HepG2 (cell line): ENCODE results near the gene SFXN2. TPM values are rescaled to one million over a fixed set of nuclear protein-coding genes. Genes with fewer than 3 reads are reported as not detected.

ENCODE experiments used
- ASH2L ChIP-seq: fragments of 300-600, 200-600 bp; sonication (generic); IDR thresholded peaks from 2 replicates; pipeline ENCODE4 v1.7.0; 2017; ENCODE audit warnings: low read depth, mild to moderate bottlenecking, moderate library complexity, mixed read lengths, low read length; ENCODE audit not compliant: insufficient read length
- ELF4 ChIP-seq: sonication (generic); formaldehyde crosslinking; IDR thresholded peaks from 2 replicates; pipeline ENCODE4 v1.5.0; 2020; ENCODE audit warnings: missing genetic modification reagents, mild to moderate bottlenecking, moderate library complexity, borderline replicate concordance
- GABPA ChIP-seq, 2 experiments: IDR thresholded peaks; 2 replicates each; pipeline ENCODE4 v1.6.1; 2011 to 2016; ENCODE audit warnings: low read depth in 2 of 2, low read length in 1 of 2, missing biosample characterization in 1 of 2, missing genetic modification characterization in 1 of 2
- GTF3A ChIP-seq: sonication (generic); formaldehyde crosslinking; conservative IDR thresholded peaks from 2 replicates; pipeline ENCODE4 v1.4.0; 2020; ENCODE audit warnings: mild to moderate bottlenecking, missing genetic modification reagents
- PBX2 ChIP-seq: IDR thresholded peaks from 2 replicates; pipeline ENCODE4 v1.6.1; 2016; ENCODE audit warnings: control low read depth
- PHF20 ChIP-seq: sonication (generic); formaldehyde crosslinking; IDR thresholded peaks from 2 replicates; pipeline ENCODE4 v1.5.0; 2020; ENCODE audit warnings: mild to moderate bottlenecking, missing genetic modification reagents
- SP1 ChIP-seq, 2 experiments: fragments of 450-650 bp in 1 of 2; sonication (generic) in 1 of 2; formaldehyde crosslinking in 1 of 2; IDR thresholded peaks; 2 replicates each; pipeline versions ENCODE4 v1.4.0 to v1.6.1; 2016 to 2020; ENCODE audit warnings: missing genetic modification reagents in 1 of 2
- ZNF24 ChIP-seq: fragments of 450-650 bp; IDR thresholded peaks from 2 replicates; pipeline ENCODE4 v1.6.1; 2017; ENCODE audit warnings: antibody characterized with exemption, mild to moderate bottlenecking
- polyA plus RNA-seq, 8 experiments: library from polyadenylated mRNA; depleted of rRNA in 3 of 8; stranded (reverse) in 7 of 8; unstranded in 1 of 8; fragments of >200 nt; fragmentation: Illumina TruSeq in 4 of 8; extraction: Trizol in 4 of 8; gene quantifications; 2 replicates each; pipeline versions ENCODE4 v1.2.1 to v1.2.3, GENCODE V29; 2011 to 2016; ENCODE audit warnings: low read depth in 4 of 8, missing spikeins in 1 of 8, mixed read lengths in 1 of 8; ENCODE audit not compliant: insufficient read depth in 1 of 8
- total RNA-seq, 5 experiments: library from RNA; depleted of rRNA; stranded (reverse); fragments of >200 nt; fragmentation: Illumina TruSeq; extraction: Trizol; gene quantifications; 2 replicates each; pipeline ENCODE4 v1.2.3, GENCODE V29; 2016; ENCODE audit warnings: low read depth in 1 of 5
- TF ChIP-seq, protein P1 (sequence below): sonication (generic); formaldehyde crosslinking; IDR thresholded peaks from 2 replicates; pipeline ENCODE4 v1.4.0; 2020; ENCODE audit warnings: missing genetic modification reagents, borderline replicate concordance
- TF ChIP-seq, protein P2 (sequence below): IDR thresholded peaks from 2 replicates; pipeline ENCODE4 v1.6.1; 2016
- TF ChIP-seq, protein P3 (sequence below), 2 experiments: sonication (generic) in 1 of 2; formaldehyde crosslinking in 1 of 2; IDR thresholded peaks; 2 replicates each; pipeline versions ENCODE4 v1.4.0 to v1.6.1; 2018 to 2020; ENCODE audit warnings: missing genetic modification reagents in 2 of 2, borderline replicate concordance in 1 of 2, low read depth in 1 of 2, mild to moderate bottlenecking in 1 of 2, missing biosample characterization in 1 of 2

SFXN2 gene
- total and polyA plus RNA-seq, 2 of the 13 experiments (the other 11 are each of a cell fraction or from before 2014, with no cell fraction given): 12.8 to 21.1 TPM

DNA sequence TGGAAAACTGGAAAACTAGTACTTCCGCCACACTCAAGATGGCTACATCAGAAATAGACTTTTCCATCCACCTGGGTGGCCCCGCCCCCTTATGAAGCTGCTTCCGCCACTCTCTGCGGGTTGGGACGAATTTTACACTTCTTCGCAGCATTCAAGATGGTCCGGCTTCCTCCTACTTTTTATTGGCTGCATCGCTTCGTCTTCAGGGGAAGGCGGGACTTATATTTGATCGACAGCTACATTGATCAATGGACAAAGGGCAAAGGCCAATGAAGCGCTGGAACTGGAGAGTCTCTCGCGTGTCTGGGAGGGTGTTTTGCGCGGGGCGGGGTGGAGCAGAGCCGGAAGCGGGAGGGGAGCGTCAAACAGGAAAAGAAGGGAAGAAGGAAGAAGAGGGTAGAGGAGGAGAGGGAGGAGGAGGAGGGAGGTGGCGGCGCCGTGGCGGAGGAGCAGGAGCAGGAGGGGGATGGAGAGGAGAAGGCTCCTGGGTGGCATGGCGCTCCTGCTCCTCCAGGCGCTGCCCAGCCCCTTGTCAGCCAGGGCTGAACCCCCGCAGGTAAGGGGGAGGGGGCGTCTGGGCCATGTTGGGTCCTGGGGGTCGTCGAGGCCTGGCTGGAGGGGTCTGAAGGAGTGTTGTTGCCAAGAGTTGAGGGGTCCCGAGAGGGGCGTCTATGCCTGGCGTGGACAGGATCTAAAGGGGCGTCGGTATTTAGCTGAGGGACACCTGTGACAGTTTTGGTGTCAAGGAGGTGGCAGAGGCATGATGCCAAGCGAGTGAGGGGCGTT lies 29.3 kb downstream of the SFXN2 start, which contains the start of gene WBP1L (continued):
- TF ChIP-seq, protein P1, sequence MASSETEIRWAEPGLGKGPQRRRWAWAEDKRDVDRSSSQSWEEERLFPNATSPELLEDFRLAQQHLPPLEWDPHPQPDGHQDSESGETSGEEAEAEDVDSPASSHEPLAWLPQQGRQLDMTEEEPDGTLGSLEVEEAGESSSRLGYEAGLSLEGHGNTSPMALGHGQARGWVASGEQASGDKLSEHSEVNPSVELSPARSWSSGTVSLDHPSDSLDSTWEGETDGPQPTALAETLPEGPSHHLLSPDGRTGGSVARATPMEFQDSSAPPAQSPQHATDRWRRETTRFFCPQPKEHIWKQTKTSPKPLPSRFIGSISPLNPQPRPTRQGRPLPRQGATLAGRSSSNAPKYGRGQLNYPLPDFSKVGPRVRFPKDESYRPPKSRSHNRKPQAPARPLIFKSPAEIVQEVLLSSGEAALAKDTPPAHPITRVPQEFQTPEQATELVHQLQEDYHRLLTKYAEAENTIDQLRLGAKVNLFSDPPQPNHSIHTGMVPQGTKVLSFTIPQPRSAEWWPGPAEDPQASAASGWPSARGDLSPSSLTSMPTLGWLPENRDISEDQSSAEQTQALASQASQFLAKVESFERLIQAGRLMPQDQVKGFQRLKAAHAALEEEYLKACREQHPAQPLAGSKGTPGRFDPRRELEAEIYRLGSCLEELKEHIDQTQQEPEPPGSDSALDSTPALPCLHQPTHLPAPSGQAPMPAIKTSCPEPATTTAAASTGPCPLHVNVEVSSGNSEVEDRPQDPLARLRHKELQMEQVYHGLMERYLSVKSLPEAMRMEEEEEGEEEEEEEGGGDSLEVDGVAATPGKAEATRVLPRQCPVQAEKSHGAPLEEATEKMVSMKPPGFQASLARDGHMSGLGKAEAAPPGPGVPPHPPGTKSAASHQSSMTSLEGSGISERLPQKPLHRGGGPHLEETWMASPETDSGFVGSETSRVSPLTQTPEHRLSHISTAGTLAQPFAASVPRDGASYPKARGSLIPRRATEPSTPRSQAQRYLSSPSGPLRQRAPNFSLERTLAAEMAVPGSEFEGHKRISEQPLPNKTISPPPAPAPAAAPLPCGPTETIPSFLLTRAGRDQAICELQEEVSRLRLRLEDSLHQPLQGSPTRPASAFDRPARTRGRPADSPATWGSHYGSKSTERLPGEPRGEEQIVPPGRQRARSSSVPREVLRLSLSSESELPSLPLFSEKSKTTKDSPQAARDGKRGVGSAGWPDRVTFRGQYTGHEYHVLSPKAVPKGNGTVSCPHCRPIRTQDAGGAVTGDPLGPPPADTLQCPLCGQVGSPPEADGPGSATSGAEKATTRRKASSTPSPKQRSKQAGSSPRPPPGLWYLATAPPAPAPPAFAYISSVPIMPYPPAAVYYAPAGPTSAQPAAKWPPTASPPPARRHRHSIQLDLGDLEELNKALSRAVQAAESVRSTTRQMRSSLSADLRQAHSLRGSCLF (CRISPR knock-in tag): no peak
- TF ChIP-seq ELF4 (CRISPR knock-in tag) (peak; percentile 100), PHF20 (CRISPR knock-in tag) (peak; percentile 91), ZNF24 (no peak), ASH2L (peak; percentile 36), GABPA (IDR thresholded peaks at IDR 0.05; ENCODE audit: low read depth, low read length) (peak; percentile 59), GABPA (CRISPR knock-in tag; IDR thresholded peaks at IDR 0.05; ENCODE audit: low read depth) (peak; percentile 93), SP1 (IDR thresholded peaks at IDR 0.05) (no peak), SP1 (CRISPR knock-in tag; IDR thresholded peaks at IDR 0.05) (peak; percentile 83), GTF3A (CRISPR knock-in tag) (no peak), PBX2 (CRISPR knock-in tag) (peak; percentile 97)
- TF ChIP-seq, protein P2, sequence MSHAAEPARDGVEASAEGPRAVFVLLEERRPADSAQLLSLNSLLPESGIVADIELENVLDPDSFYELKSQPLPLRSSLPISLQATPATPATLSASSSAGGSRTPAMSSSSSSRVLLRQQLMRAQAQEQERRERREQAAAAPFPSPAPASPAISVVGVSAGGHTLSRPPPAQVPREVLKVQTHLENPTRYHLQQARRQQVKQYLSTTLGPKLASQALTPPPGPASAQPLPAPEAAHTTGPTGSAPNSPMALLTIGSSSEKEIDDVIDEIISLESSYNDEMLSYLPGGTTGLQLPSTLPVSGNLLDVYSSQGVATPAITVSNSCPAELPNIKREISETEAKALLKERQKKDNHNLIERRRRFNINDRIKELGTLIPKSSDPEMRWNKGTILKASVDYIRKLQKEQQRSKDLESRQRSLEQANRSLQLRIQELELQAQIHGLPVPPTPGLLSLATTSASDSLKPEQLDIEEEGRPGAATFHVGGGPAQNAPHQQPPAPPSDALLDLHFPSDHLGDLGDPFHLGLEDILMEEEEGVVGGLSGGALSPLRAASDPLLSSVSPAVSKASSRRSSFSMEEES (CRISPR knock-in tag): peak; percentile 27; the same call in 1 of the 2 replicates
- TF ChIP-seq, protein P3, sequence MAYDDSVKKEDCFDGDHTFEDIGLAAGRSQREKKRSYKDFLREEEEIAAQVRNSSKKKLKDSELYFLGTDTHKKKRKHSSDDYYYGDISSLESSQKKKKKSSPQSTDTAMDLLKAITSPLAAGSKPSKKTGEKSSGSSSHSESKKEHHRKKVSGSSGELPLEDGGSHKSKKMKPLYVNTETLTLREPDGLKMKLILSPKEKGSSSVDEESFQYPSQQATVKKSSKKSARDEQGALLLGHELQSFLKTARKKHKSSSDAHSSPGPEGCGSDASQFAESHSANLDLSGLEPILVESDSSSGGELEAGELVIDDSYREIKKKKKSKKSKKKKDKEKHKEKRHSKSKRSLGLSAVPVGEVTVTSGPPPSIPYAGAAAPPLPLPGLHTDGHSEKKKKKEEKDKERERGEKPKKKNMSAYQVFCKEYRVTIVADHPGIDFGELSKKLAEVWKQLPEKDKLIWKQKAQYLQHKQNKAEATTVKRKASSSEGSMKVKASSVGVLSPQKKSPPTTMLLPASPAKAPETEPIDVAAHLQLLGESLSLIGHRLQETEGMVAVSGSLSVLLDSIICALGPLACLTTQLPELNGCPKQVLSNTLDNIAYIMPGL (CRISPR knock-in tag; IDR thresholded peaks at IDR 0.05; ENCODE audit: borderline replicate concordance in 1 of 2, low read depth in 1 of 2): peak; percentile 18 to 39; a peak in 3 of 4 replicates
